ENCODE measurements around the gene MAP2K3.

Gene MAP2K3

GRCh38 chr17:21282850-21283249, 1.7 kb upstream of the MAP2K3 start:
- DNase-seq (ENCODE audit: low read depth, low spot score), result no peak

DNA sequence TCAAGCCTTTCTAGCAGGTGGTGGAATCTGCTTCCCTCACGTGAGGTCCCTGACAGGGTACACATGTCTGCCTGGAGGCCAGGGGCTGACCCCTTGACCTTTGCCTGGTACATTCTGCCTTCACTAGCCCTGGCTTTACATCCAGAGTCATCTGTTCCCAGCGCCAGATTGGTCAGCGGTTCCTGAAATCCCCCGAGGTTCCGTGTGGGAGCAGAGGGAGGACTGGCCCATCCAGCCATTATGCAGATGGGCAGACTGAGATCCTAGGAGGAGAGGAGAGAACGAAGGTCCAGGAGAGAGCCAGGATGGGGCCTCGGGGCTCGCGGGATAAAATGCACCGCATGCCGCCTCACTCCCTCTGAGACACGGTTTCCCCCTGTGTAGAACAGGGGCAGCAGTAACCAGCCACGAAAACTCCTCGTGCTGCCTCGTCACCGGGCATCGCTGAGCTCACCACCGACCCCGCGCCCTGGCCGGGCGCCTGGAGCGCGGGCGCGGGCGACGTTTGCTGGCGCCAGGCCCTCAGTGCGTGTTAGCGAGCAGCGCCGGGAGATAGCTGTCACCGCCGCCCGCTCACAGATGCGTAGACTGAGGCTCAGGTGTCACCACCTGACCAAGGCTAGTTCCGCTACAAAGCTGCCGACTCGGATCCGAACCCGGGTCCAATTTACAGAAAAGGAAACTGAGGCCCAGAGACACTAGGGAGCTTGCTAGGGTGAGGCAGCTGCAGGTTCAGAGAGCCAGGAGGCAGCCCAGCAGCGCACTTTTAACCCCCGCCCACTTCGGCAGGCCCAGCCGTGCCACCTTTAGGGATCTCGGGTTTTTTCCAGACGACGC, 811 bp upstream of the MAP2K3 start:
- no peak for DNase-seq (ENCODE audit: low read depth, low spot score)

DNA sequence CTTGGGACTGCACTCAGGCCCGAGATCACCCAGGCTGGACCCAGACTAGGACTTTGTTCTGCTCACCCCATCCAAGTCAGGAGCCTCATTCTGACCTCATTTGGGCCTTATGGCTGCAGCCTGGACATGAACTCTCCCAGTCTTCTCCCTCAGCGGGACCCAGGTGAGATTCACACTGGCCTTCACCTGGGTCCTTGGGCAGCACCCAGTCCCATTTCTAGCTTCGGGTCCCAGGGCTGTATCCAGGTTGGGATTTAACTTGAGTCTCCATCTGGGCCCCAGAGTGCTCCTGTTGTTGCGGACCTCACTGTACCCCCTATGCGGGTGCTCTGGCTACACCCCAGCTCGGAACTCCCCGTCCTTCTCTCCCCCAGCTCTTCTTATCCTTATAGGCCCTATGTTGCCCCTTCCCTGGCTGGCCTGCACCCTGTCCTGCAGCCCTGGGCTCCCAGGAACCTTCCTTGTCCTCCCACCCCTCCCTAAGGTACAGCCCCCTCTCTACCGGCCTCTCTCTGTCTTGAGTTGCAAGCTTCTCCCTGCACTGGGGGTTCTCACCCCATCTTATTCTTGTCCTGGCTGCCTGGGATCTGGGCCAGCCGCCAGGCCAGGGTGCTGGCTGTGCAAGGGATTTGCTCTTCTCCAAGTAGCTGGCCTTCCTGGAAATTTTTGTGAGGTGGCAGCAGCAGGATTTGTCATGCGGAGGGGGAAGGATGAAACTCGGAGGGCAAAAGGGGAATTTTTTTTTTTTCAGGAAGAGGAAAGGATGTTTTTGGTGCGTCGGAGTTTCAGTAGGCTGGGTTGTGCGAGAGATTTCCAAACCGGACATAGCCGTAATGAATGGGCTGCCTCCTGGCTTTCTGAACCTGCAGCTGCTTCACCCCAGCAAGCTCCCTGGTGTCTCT, 904 bp downstream of the MAP2K3 start:
- no peak for DNase-seq (ENCODE audit: low read depth, low spot score)

DNA sequence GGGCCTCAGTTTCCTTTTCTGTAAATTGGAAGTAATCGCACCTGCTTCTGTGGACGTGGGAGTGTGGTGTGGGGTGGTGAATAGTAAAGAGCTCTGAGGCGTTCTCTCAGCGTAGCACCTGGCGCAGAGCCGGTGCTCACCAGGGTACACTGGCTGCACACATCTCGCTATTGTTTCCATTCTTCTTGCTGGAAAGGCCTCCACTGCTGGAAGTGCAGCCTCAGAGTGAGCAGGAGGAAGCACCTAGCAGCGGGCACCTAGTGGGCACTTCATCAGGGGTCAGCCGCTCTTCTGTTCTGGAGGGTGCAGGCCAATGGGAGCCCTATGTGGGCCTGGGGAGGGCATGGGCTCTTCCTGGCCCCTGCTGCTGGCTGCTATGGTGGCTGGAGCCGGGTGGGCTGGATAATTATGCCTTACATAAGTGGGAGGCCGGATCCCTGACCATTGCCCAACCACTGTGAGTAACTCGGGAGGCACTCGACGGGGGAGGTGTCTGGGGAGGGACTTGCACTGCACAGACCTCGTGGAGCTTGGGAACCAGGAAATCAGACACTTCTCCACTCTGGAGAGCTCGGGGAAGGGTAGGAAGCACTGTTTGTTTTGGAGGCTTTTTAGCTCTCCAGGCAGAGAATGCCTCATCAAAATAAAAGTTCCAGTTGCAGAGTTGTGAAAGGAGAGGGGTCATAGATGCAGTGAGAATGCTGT, 1.7 kb downstream of the MAP2K3 start:
- DNase-seq (ENCODE audit: low read depth, low spot score), result no peak

- no peak for DNase-seq (ENCODE audit: low read depth, low spot score)
Measured at GRCh38 chr17:21286909-21287702, 2.6 kb downstream of the MAP2K3 start.

GRCh38 chr17:21287703-21288449, 3.4 kb downstream of the MAP2K3 start:
- DNase-seq (ENCODE audit: low read depth, low spot score), result peak; percentile 92

- no peak for DNase-seq (ENCODE audit: low read depth, low spot score)
Measured at GRCh38 chr17:21288571-21289017, 4.1 kb downstream of the MAP2K3 start.

DNA sequence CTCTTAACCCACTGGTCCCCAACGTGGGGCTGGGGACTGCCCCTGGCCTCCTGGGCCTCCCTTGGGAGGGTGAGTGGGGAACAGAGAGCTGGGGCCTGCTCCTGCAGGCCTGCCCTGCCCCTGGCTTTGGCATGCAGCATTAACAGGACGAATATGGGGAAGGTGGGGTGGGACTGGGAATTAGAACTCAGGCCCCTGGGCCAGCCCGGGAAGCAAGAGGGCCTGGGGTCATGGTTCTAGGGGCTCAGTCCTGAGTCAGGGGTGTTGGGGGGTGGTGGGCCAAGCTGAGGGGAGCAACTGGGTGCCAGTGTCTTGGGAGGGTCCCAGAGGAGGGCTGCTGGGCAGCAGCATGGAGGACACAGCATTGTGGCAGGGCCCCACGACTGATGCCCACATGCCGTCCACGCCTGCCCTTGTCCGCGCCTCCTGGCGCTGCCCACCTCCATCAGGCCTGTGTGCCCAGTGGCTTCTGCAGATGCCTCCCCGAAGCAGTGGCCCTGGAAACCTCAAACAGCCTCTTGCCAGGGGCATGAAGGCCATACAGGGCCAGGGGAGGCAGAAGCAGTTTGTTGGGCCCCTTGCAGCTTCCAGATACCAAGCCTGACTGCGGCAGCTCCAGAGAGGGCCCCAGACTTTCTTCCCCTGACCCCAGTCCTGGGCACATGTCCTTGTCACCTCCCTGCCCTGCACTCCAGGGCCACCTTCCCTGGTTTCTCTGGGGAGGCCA, 4.8 kb downstream of the MAP2K3 start:
- DNase-seq (ENCODE audit: low read depth, low spot score), result no peak

- no peak for DNase-seq (ENCODE audit: low read depth, low spot score)
Measured at GRCh38 chr17:21289902-21290571, 5.5 kb downstream of the MAP2K3 start.

DNA sequence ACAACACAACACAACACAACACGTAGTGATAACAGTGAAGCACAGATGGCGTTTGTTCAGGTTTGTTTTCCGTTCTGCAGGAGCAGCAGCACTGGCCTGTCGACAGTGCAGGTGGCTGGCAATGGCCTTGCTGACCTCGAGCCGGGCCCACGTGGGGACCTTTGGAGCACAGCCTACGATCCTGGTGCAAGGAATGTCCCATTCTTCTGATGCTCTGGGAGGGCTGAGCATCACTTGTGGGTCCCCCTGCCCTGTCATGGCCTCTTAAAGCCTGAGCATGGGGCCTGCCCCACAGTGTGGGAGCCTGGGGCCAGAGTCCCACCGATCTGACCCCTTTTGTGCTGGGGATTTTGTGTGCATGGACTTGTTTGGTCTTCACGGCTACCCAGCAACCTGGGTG, 6.8 kb downstream of the MAP2K3 start:
- no peak for DNase-seq (ENCODE audit: low read depth, low spot score)

DNA sequence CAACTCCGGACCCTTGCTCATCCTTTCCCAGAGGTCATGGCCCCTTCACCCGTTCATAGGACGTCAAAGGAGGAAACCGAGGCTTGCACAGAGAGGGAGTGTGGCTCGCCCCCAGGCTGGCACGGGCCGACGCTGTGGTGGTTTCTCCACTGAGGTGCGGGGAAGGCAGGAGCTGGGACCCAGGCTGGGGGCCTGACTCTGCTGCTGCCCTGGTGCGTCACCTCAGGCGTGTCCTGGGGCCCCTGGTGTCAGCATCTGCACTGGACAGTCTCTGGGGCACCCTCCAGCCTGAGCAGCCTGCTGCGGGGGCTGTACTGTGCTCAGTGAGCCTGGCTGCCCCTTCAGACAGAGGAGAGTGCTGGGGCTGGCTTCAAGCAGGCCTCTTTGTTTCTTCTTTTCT, 7.4 kb downstream of the MAP2K3 start:
- no peak for DNase-seq (ENCODE audit: low read depth, low spot score)

DNA sequence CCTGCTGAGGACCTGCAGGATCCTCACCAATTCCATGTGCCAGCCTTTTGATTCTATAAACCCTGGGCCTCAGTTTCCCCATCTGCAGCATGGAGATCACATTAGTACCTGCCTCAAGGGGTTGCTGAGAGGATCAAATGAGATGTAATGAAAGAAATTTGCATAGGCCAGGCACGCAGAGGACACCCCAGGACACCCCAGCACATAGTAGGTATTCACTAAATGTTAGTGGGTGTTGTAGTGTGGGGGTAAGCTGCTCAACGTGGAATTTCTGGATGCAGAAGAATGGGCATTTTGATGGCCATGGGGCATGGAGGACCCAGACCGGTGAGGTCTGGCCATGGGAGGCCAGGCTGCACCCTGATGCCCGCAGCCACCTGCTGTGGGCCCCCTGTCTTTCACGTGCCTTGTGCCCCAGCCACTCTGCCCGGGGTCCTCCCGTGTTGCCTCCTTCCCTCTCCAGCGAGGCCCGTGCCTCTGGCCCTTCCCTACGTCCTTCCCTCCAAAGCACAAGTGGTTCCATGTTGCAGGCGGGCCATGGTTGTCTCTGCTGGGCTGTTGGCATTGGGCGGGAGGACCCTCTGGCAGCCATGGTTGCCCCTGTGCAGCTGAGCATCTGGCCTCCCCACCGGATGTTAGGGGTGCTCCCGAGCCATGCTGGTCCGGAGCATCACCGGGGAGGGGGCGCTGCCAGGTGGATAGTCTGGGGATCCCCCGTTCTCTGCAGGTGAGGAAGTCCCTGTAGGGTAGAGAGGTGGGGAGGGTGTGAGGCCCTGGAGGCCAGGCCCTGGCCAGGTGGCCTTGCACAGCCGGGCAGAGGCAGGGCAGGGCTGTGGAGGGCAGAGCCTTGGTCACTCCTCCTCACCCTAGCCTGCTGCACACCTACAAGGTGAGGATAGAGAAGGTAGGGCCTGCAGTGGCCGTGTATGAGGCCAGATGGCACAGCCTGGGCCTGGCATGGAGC, 8.6 kb downstream of the MAP2K3 start:
- no peak for DNase-seq (ENCODE audit: low read depth, low spot score)

DNA sequence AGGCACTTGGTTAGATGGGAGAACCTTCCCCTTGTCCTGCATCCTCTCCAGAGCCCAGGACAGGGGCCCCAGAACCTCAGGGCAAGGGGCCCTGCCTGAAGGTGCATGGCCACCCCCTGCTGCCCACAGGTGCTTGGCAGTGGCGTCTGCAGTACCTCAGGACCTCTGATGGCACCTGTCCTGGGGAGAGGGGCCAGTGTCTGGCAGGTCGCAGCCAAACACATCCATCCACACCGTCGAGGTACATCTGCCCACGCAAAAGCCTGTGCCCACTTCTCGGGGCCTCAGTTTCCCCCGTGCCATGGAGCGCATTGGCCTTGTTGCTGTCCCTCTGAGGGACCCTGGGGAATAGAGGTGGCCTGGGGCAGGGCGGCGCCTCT, 9.3 kb downstream of the MAP2K3 start:
- no peak for DNase-seq (ENCODE audit: low read depth, low spot score)

- DNase-seq (ENCODE audit: low read depth, low spot score), result no peak
Measured at GRCh38 chr17:21294321-21295035, 10.0 kb downstream of the MAP2K3 start.

DNA sequence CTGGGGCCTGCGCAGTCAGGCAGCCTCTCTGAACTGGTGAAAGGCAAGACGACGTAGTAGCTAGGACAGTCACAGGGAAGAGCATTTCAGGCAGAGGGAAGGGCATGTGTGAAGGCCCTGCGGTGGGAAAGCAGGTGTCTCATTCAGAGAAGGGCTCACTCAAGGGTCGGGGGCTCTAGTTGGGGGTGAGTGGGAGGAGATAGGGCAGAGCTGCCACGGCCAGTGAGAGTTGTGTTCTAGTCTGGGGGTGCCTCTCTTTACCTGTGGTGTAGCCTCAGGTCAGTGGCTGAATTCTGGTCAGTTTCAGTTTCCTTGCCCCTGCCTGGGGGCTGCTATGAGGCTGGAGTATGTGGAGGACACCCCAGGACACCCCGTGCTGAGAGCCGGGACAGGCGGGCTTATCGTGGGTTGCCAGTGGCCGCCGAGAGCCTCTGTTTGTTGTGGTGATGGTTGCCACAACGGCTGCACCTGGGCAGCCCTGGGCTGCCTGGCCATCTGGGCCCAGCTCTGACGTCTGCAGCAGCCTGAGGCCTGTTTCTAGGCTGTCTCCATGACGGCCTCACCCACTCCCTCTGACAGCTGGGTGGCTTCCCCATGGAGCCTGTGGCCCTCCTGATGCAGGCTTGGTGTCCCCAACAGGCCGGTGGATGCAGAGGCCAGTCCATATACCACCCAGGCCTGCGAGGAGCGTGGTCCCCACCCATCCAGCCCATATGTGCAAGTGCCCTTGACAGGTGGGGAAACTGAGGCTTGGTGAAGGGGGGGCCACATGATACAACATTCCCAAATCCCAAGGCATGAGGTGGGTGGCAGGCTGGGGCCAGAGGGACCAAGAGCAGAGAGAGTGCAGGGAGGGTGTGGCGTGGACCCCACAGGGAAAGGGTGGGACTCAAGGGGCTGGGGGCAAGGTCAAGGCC, 10.8 kb downstream of the MAP2K3 start:
- DNase-seq (ENCODE audit: low read depth, low spot score), result no peak
